Measurements from ENCODE around the gene TCF4.
"Not testable (repeated sequence)": the region's sequence is repeated elsewhere in the genome, so short reads cannot be mapped to it uniquely, and the experiment has no call there.

Gene TCF4

DNA sequence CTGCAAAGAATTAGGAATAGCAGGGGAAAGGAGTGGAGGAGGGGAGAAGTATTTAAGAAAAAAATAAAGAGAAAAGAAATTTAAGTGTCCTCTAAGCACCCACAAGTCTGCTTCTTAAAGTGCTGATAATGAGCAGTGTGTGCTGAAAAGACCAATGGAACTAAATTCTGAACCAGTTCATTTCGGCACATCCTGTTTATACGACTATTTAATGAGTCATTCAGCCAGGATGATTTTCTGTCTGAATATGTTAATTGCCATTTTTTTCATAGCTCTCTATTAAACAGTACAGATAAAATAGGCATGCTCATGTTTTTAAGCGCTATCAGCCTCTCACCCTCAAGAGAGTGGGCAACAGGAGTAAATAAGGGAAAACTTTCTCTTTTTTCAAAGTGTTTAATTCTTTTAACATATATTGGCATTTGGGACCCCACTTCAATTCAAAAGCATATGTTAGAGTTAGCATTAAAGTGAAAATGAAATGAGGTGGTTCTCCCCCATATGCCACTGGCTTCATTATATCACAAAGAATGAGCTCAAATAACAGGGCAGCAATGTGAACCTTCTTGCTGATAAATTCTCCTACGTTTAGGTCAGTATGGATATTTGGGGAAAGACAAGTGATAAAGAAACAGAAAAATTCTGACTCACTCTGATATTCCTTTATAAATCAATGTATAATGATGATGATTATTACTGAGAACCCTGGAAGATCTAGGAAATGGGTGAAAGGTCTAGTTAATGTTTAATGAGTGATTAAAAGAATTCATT lies 87.5 kb downstream of the TCF4 start:
- no peak for DNase-seq

- DNase-seq, result no peak
Measured at GRCh38 chr18:55499526-55499925, 88.5 kb downstream of the TCF4 start.

DNA sequence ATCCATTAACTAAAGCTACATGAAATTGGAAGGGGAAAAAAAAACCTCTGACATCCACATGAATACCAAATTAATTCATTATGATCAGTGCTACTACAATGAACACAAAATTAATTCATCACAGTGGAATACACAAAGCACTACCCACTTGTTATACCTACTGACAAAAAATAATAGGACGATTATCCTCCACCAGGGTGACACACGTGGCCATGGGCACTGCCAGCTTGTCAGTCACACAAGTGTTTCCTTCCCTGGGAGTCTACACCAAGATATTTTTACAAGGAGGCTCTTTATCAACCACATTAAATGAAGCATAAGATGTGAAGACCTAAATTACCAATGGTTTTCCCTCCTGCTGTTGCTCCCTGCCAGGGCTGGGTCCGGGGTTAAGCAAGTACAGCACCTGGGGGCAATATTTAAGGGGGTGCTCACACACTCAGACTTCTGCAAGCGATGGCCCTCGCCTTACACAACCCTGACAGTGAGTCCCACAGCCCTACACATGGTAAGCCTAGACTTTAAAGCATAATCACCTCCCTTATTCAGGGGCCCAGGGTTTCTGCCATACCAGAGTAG lies 90.1 kb downstream of the TCF4 start:
- no peak for DNase-seq

DNA sequence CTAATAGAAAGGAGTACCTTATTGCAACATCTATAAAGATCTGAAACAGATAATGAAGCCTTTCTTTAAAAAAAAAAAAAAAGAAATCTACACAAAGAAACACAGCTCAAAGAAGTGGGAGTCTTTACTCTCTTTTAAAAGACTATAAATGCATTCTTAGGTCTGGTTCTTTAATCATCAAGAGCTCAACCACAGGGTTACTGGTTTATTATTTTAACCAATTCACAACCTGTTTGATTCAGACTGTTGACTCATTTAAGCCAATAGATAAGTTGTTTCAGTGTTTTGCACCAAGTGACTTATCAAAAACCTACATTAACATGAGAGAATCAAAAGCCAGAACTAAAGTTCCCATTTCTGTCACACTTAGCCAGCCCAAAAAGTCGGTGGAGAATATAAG lies 93.1 kb downstream of the TCF4 start:
- DNase-seq, result no peak

- no peak for DNase-seq
Measured at GRCh38 chr18:55494441-55494840, 93.6 kb downstream of the TCF4 start.

GRCh38 chr18:55491616-55492015 lies 96.4 kb downstream of the TCF4 start:
- peak; percentile 36 for DNase-seq

DNA sequence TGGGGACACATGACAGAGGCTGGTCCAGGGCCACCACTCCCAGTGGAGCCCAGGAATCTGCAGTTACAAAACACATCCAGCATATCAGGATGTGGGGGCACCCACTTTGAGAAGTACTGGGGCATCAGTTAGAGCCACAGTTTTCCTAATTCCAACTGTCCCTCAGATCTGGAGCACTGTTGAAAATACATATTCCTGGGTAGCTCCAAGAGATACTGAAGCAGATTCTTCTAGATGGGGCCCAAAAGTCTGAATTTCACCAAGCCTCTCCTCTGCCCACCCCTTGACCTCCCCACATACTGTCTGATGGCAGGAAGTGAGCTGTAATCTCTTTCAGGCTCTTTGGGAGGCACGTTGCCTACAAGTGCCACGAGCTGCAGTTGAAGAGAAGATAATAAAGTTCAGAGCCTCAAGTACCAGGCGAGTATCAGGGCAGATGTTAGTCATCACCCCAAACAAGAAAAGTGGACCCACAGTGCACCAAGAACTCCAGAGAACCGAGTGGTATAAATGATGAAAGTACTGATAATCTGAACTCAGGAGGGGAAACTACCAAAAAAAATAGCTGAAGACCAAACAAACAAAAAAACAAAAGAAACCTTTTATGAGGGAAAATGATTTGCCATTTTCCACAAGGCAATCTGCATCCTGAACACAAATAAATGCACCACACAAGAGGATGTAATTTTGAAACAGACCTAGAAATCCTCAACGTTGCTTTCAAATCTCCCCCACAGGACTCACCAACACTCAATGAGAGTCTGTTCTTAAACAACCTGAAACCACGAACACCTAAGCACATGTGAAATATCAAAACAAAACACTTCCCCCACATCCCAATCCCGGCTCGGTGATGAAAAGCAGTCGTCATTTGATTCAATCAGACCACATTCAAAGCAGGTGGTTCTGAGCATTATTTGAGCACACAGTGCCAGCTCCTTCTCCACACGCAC lies 98.7 kb downstream of the TCF4 start:
- DNase-seq, result no peak

GRCh38 chr18:55488473-55488872 lies 99.5 kb downstream of the TCF4 start:
- DNase-seq, result no peak

DNA sequence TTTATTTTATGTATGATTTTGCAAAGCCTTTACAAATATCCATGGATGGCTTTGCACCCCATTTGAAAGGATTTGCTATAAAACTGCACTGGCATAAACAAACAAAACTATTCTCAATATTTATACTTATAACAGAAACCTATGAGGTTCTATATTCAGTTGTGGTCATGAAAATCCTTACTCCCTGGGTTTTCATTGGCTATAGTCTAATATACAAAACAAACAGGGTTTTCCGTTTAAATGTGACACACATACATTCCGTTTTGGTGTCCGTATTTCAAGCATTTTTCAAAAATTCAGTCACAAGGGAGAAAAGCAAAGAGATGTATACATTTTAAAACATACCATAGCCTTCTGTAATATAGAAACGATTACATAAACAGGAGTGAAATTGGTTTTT lies 100.0 kb downstream of the TCF4 start:
- DNase-seq, result no peak

DNA sequence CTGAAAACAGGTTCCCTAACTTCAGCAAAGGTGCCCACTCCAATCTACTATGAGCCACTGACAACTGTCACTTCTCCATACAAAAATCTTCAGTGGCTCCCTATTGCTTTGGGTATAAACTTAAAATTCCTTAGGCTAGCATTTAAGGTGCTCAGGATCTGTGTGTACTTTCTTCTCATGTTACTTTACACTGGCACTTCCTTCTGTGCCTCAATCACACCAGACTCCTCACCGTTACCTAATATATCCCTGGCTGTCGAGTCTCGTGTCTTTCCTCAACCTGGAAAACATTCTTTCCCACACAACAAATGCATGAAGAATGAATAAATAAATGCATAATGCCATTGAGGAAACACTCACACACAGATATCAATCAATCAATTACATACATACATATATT lies 101.1 kb downstream of the TCF4 start:
- no peak for DNase-seq

DNA sequence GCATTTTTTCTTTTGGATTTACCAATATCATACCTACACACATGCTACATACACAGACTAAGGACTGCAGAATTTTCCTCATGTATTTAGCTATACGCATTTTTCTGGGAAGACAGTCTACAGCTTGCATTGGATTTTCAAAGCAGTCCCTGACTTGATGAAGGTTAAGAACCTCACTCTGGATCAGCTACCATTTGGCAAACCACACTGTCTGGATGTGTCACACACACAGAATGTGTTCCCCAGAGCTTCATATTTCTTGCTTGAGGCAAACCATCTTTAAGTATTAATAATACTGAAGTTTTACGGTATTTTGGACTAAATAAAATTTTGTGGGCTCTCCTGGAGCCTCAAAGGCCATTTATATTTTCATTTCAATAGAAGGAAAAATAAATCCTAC lies 102.3 kb downstream of the TCF4 start:
- DNase-seq, result no peak

GRCh38 chr18:55484773-55485172 lies 103.2 kb downstream of the TCF4 start:
- no peak for DNase-seq

DNA sequence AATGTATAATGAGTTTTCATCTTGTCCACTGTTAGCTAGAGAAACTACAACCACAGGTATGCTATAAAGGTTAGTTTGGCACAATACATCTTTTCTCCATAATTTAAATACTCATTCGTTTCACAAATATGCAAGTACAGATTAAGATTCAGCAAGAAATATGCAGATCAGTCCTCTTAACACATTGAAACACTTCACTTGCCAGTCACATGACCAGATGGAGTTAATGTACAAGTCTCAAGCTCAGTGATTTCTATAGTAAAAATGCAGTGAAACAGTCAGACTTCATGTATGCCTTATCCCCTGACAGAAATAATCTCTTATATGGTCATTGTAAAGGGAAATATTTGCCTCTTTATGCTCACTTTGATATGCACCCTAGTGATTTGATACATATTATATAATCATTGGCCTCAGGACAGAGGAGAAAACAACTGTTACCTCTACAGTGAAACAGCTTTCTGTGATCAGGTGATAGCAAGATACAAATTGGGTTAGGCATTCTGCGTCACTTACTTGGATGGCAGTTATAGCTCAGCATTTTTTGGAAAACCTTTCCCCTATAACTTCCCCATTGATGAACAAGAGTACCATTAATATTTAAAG lies 104.6 kb downstream of the TCF4 start:
- no peak for DNase-seq

DNA sequence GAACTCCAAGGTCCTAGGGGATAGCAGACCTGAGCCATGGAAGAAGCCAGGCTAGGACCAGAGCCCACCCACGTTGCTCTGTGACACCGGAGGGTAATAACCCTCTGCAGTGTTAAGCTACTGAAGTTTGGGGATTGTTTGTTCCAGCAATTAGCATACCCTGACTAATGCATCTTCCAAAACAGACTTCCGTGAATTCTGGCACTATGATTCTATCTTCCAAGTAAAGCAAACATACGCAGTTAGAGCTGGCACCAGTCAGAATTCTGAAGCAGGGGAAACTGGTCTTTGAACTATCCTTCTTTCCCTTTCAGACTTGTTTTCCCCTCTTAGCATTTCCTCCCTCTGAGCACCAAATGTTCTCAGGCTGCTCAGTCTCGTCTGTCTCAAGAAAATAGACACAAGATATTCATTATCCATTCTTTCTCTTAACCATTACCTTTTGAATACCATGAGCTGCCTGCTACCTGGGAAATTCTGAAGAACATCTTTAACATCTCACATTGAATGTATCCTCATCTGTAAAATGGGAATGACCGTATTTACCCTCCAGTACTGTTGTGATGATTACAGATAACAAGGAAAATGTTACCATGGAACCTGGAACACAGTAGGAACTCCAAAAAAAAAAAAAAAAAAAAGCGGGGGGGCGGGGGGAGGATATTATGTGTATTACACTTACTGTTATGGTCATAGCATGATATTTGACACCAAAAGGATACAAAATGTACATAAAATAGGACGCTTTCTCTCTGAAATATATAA lies 108.2 kb downstream of the TCF4 start:
- no peak for DNase-seq

GRCh38 chr18:55477860-55478581 lies 110.0 kb downstream of the TCF4 start:
- no peak for DNase-seq

GRCh38 chr18:55477499-55477859 lies 110.5 kb downstream of the TCF4 start:
- no peak for DNase-seq

- no peak for DNase-seq
Measured at GRCh38 chr18:55475916-55476315, 112.1 kb downstream of the TCF4 start.

GRCh38 chr18:55475467-55475866 lies 112.5 kb downstream of the TCF4 start:
- no peak for DNase-seq

DNA sequence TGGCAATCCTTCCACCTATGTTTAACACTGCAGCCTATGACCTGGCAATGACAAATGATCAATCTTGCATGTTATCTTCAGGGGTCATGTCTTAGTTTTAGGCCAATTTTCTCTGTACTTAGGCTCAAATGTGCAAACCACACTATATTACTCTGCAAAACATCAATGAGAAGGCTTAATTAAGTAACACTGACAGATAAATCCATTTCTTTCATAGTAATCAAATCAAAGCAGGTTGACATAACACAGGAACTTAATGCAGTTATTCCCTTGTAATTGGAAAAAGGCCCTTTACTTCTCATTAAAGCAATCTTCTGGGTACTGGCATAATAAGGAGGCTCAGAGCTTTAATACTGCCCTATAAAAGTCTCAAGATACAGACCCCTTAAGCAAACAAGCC lies 114.4 kb downstream of the TCF4 start:
- DNase-seq, result no peak

DNA sequence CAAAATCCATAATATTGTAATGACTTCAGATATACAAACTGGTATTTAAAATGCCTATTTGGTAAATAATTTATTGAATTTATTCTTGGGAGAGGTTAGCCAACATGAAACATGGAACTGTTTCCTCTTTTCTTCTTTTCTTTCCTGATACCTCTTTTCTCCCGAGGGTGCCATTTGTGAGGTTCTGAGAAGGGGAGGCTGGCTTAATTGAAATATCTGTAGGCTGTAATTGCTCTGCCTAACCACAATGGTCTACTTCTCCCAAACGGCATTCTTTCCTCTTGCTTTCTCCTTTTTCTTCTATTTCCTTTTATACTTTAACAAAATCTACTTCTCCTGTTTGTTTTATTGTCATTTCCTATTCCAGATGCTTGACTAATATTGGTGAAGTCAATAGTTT lies 114.9 kb downstream of the TCF4 start:
- DNase-seq, result no peak

DNA sequence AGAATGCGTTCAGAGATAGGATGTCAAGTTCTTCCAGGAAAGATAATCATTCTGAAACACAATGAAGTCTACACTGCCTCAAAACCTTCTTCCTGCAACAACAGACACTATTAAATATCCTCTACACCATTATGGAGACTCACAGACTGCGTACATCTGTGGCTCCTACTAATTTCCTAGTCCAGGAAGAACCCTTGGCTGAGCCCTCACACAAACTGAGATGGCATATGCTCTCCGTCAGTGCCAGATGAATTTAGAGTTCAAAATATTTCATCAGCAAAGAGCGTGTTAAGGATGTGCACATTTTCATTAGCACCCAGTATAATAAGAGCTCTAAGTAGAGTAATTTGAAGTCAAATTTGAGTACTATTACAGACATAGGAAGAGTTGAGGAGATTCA lies 117.2 kb downstream of the TCF4 start:
- DNase-seq, result no peak

- DNase-seq, result not testable (repeated sequence)
Measured at GRCh38 chr18:55469134-55469533, 118.9 kb downstream of the TCF4 start.

Measured in NCI-H82 (cell line).